ENCODE data around the gene GDI1.
"Not testable (repeated sequence)": the region's sequence is repeated elsewhere in the genome, so short reads cannot be mapped to it uniquely, and the experiment has no call there.

Gene GDI1

DNA sequence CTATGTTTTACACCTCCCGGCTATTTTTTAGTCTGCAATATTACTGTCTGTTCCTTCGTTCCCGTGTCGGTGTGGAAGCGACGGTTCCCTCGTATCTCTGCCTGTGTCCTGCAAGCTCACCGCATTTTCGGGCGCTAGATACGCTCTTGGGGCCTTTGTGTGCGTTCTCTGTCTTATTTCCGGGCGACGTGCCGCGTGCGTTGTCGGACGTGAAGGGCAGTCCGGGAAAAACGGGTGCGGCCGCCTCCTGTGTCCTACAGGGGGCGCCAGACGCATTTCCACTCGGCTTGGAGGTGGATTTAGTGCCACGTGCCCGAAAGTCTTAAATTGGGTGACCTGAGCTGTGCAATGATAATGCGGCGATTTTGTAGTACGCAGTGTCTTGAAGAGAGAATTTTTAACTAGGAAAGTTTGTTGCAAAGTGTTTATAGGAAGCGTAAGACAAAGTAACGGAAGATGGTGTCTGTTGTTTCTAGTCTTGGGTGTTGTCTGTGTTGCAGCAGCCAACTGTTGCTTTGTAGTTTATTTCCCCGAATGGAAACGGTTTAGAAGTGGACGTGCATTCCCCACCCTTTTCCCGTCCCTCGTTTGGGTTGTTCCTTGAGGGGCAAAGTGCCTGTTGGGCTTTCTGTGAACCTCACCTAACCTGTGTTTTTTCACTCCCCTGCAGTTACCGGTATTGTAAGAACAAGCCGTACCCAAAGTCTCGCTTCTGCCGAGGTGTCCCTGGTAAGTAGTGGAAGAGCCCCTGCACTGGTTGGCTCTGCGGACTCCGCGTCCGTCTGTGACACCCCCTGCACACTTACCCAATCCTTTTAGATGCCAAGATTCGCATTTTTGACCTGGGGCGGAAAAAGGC lies 38.1 kb upstream of the GDI1 start:
- peak; percentile 70 for DNase-seq (ENCODE audit: low read depth)
- TF ChIP-seq CTCF (IDR thresholded peaks at IDR 0.05; ENCODE audit: insufficient read depth, low read depth, low read length, missing control alignments): peak; percentile 71
- peak overlapping the region; percentile 84 for H3K4me3 ChIP-seq (ENCODE audit: low read length)

GRCh38 chrX:154399527-154400368 lies 37.2 kb upstream of the GDI1 start:
- no peak for DNase-seq (ENCODE audit: low read depth)
- TF ChIP-seq CTCF (IDR thresholded peaks at IDR 0.05; ENCODE audit: insufficient read depth, low read depth, low read length, missing control alignments): no peak
- H3K4me3 ChIP-seq (ENCODE audit: low read length): peak overlapping the region; percentile 84

- not testable (repeated sequence) for DNase-seq (ENCODE audit: low read depth); H3K4me3 ChIP-seq (ENCODE audit: low read length)
Measured at GRCh38 chrX:154400369-154400817, 36.6 kb upstream of the GDI1 start.

GRCh38 chrX:154401045-154401799 lies 35.7 kb upstream of the GDI1 start:
- DNase-seq (ENCODE audit: low read depth): peak; percentile 22
- H3K4me3 ChIP-seq (ENCODE audit: low read length): no peak overlapping the region

GRCh38 chrX:154401918-154402621 lies 34.9 kb upstream of the GDI1 start:
- no peak overlapping the region for H3K4me3 ChIP-seq (ENCODE audit: low read length)
- DNase-seq (ENCODE audit: low read depth): peak; percentile 77
- no peak for TF ChIP-seq CTCF (IDR thresholded peaks at IDR 0.05; ENCODE audit: insufficient read depth, low read depth, low read length, missing control alignments)

More at GRCh38 chrX:154401045-154401799, 35.7 kb upstream of the GDI1 start:
- no peak for TF ChIP-seq CTCF (IDR thresholded peaks at IDR 0.05; ENCODE audit: insufficient read depth, low read depth, low read length, missing control alignments)

DNA sequence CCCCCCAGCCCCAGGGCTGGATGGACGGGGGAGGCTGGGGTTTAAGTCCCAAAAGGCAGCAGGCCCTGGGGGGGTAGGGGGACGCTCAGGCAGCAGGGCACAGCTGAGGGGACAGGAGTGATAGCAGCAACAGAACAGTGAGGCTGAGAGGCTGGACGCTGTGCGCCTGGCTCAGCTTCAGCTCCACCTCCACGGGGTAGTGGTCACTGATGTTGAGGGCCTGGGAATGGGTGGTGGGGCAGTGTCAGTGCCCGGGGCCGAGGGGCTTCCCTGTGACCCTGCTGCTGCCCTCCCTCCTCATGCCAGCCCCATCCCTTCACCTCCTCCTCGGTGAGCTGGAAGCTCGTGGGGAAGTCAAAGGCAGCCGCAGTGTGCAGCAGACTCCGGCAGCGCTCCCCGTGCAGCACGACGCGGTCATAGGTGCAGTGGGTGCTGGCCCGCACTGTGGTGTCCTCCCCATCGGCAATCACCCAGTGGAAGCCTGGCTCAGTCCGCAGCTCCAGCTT lies 34.3 kb upstream of the GDI1 start:
- no peak for TF ChIP-seq CTCF (IDR thresholded peaks at IDR 0.05; ENCODE audit: insufficient read depth, low read depth, low read length, missing control alignments)
- H3K4me3 ChIP-seq (ENCODE audit: low read length): no peak overlapping the region
- DNase-seq (ENCODE audit: low read depth): no peak
